DND-41 (cell line): ENCODE results near the gene FAM98B.

ENCODE experiments used
- ATAC-seq: fragments of 200-7000 bp; cut with Tn5 transposase; 3 replicates; pipeline ENCODE4 v1.9.1; 2021; ENCODE audit warnings: low read depth; ENCODE audit not compliant: insufficient read depth
- DNase-seq: peaks from one replicate; pipeline ENCODE4 v3.0.0-alpha.2; 2020
- H2AFZ ChIP-seq: 2 replicates; pipeline ENCODE4 v1.6.0; 2012; ENCODE audit warnings: low read depth, low read length
- H3K27ac ChIP-seq: 2 replicates; pipeline ENCODE4 v1.5.1; 2012; ENCODE audit warnings: low read length, inconsistent platforms
- H3K27me3 ChIP-seq: fragments of 200-600 bp; sonication (generic); 2 replicates; pipeline ENCODE4 v1.6.0; 2012; ENCODE audit warnings: low read length, mild to moderate bottlenecking, inconsistent platforms; ENCODE audit not compliant: insufficient read depth, poor library complexity
- H3K36me3 ChIP-seq: 2 replicates; pipeline ENCODE4 v1.5.1; 2012; ENCODE audit warnings: low read length, inconsistent platforms; ENCODE audit not compliant: insufficient read depth
- H3K4me1 ChIP-seq: 2 replicates; pipeline ENCODE4 v1.5.1; 2012; ENCODE audit warnings: mild to moderate bottlenecking, low read length; ENCODE audit not compliant: insufficient read depth
- H3K4me2 ChIP-seq: 2 replicates; pipeline ENCODE4 v1.6.0; 2012; ENCODE audit warnings: mild to moderate bottlenecking, moderate library complexity, low read length, inconsistent platforms; ENCODE audit not compliant: insufficient read depth
- H3K4me3 ChIP-seq, 2 experiments: fragments of 200-600 bp in 1 of 2; shearing (Covaris generic) in 1 of 2; 2 replicates each; pipeline ENCODE4 v1.5.1; 2012 to 2016; ENCODE audit warnings: inconsistent platforms in 2 of 2, low read length in 2 of 2, mild to moderate bottlenecking in 2 of 2, low read depth in 1 of 2, moderate library complexity in 1 of 2
- H3K79me2 ChIP-seq: 2 replicates; pipeline ENCODE4 v1.6.0; 2012; ENCODE audit warnings: low read length, inconsistent platforms; ENCODE audit not compliant: insufficient read depth
- H3K9ac ChIP-seq: 2 replicates; pipeline ENCODE4 v1.6.0; 2012; ENCODE audit warnings: low read depth, mild to moderate bottlenecking, inconsistent platforms, low read length, moderate library complexity
- H3K9me3 ChIP-seq: 2 replicates; pipeline ENCODE4 v1.5.1; 2012; ENCODE audit warnings: low read length, moderate library complexity, mild to moderate bottlenecking, inconsistent platforms; ENCODE audit not compliant: insufficient read depth, severe bottlenecking
- H4K20me1 ChIP-seq: 2 replicates; pipeline ENCODE4 v1.6.0; 2012; ENCODE audit warnings: low read length; ENCODE audit not compliant: insufficient read depth
- EZH2 ChIP-seq: IDR thresholded peaks from 3 replicates; pipeline ENCODE4 v1.6.1; 2012; ENCODE audit warnings: borderline replicate concordance, low read depth, mild to moderate bottlenecking, moderate library complexity, low read length, inconsistent platforms; ENCODE audit not compliant: severe bottlenecking
- TF ChIP-seq, protein P1 (sequence below): IDR thresholded peaks from 2 replicates; pipeline ENCODE4 v1.5.1; 2012; ENCODE audit warnings: borderline replicate concordance, low read length, moderate library complexity, mild to moderate bottlenecking; ENCODE audit not compliant: poor library complexity, severe bottlenecking; ENCODE audit errors: extremely low read depth

The FAM98B gene

DNA sequence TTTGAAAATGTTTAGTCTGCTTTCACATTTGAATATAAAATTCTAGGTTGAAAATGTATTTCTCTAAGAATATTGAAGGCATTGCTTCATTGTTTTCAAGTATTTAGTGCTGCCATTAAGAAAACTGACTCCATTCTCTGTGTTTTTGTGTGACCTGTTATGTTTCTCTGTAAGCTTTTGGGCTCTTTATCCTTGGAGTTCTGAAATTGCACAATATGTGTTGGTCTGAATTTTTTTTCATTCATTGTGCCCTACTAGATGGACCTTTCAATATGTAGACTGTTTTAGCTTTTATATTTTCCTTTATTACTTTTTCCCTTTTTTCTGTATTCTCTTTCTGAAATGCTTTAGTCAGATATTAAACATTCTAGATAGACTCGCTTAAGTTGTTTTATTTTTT lies 22.2 kb downstream of the FAM98B start:
- no peak for DNase-seq
- H3K4me2 ChIP-seq, result no peak overlapping the region
- TF ChIP-seq, protein P1, sequence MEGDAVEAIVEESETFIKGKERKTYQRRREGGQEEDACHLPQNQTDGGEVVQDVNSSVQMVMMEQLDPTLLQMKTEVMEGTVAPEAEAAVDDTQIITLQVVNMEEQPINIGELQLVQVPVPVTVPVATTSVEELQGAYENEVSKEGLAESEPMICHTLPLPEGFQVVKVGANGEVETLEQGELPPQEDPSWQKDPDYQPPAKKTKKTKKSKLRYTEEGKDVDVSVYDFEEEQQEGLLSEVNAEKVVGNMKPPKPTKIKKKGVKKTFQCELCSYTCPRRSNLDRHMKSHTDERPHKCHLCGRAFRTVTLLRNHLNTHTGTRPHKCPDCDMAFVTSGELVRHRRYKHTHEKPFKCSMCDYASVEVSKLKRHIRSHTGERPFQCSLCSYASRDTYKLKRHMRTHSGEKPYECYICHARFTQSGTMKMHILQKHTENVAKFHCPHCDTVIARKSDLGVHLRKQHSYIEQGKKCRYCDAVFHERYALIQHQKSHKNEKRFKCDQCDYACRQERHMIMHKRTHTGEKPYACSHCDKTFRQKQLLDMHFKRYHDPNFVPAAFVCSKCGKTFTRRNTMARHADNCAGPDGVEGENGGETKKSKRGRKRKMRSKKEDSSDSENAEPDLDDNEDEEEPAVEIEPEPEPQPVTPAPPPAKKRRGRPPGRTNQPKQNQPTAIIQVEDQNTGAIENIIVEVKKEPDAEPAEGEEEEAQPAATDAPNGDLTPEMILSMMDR, result no peak
- no peak for TF ChIP-seq EZH2
- ATAC-seq, result no peak
- H3K4me3 ChIP-seq, result no peak overlapping the region
- no peaks in the 10 kb centered on the region for H3K79me2 ChIP-seq
- H2AFZ ChIP-seq, result no peak overlapping the region
- no peaks in the 10 kb centered on the region for H3K9me3 ChIP-seq
- H4K20me1 ChIP-seq, result no peaks in the 10 kb centered on the region
- no peaks in the 10 kb centered on the region for H3K27me3 ChIP-seq
- no peaks in the 10 kb centered on the region for H3K4me1 ChIP-seq
- H3K36me3 ChIP-seq, result peaks cover 56% of the 10 kb centered on the region
- H3K27ac ChIP-seq, result no peak overlapping the region
- H3K9ac ChIP-seq, result no peak overlapping the region

DNA sequence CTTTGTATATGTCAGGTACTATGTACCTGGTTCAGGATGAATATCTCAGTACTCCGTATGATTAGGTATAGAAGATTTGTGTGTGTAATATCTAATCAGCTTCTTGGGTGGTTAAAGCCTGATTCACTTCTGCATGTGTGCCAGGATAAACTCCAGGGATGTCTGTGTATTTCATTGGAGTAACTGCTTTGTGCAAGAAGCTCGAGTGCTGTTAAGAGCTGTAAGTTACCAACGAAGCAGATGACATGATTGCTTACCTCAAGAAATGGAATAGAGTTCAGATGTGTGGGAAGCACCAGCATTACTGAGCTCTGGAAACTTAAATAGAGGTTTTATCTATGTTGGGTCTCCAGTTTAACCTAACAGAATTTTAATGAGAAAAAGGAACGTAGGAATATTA lies 23.7 kb downstream of the FAM98B start:
- H3K27me3 ChIP-seq, result no peaks in the 10 kb centered on the region
- no peak overlapping the region for H3K27ac ChIP-seq
- H3K4me3 ChIP-seq, result no peak overlapping the region
- H3K4me2 ChIP-seq, result no peak overlapping the region
- no peaks in the 10 kb centered on the region for H3K4me1 ChIP-seq
- no peak overlapping the region for H2AFZ ChIP-seq
- no peaks in the 10 kb centered on the region for H3K79me2 ChIP-seq
- H3K9ac ChIP-seq, result no peak overlapping the region
- DNase-seq (no peak), ATAC-seq (no peak)
- H3K9me3 ChIP-seq, result no peaks in the 10 kb centered on the region
- peaks cover 63% of the 10 kb centered on the region for H3K36me3 ChIP-seq
- no peaks in the 10 kb centered on the region for H4K20me1 ChIP-seq
- TF ChIP-seq EZH2, result no peak
- TF ChIP-seq, protein P1, result no peak

DNA sequence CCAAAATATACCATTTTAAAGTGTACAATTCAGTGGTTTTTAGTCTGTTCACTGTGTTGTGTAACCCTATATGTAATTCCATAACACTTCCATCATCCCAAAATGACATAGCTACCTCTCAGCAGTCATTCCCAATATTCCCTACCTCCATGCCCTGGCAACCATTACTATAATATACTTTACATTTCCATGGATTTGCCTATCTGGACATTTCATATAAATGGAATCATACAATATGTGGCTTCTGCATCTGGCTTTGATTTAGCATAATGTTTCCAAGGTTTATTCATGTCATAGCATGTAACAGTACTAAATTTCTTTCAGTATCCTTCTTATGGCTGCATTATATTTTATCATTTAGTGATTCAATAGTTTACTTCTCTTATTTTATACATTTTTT lies 25.3 kb downstream of the FAM98B start:
- Histone ChIP-seq H4K20me1 (no peaks in the 10 kb centered on the region), H3K27ac (no peak overlapping the region), H3K36me3 (peaks cover 60% of the 10 kb centered on the region), H2AFZ (no peak overlapping the region), H3K4me2 (no peak overlapping the region), H3K9ac (no peak overlapping the region), H3K4me3 (no peak overlapping the region), H3K79me2 (no peaks in the 10 kb centered on the region), H3K9me3 (no peaks in the 10 kb centered on the region), H3K27me3 (no peaks in the 10 kb centered on the region), H3K4me1 (no peaks in the 10 kb centered on the region)
- ATAC-seq (no peak), DNase-seq (no peak)
- no peak for TF ChIP-seq EZH2

DNA sequence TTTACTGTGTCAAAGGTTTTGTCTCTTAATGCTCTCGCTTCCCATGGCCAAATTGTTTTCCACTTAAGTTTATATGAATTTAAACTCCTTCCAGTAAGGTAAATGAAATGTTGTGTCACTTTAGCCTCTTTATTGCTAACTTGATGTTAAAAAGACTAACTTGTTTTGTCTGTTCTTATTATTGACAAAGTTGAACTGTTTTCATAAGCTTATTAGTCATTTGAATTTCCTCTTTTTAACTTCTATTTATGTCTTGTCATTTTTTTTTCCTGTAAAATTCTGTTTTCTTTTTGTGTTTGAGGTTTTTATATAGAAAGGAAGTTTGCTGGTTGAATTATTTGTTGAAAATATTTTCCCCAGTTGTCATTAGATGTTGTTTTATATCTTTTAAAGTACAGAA lies 25.8 kb downstream of the FAM98B start:
- TF ChIP-seq EZH2, result no peak
- TF ChIP-seq, protein P1, result no peak
- DNase-seq, result no peak
- Histone ChIP-seq H3K79me2 (no peaks in the 10 kb centered on the region), H2AFZ (no peak overlapping the region), H3K4me3 (no peak overlapping the region), H3K9ac (no peak overlapping the region), H3K9me3 (no peaks in the 10 kb centered on the region), H3K27me3 (no peaks in the 10 kb centered on the region), H3K36me3 (peaks cover 55% of the 10 kb centered on the region), H3K4me2 (no peak overlapping the region), H3K4me1 (no peaks in the 10 kb centered on the region), H3K27ac (no peak overlapping the region), H4K20me1 (no peaks in the 10 kb centered on the region)
- ATAC-seq, result no peak
